Fibroblast of skin of scalp (primary cell): ENCODE measurements around the gene TBL1Y.
"Not testable (repeated sequence)": the region's sequence is repeated elsewhere in the genome, so short reads cannot be mapped to it uniquely, and the experiment has no call there.

Experiments
- DNase-seq: peaks from one replicate; pipeline ENCODE4 v3.0.0-alpha.2; 2013

TBL1Y gene

DNA sequence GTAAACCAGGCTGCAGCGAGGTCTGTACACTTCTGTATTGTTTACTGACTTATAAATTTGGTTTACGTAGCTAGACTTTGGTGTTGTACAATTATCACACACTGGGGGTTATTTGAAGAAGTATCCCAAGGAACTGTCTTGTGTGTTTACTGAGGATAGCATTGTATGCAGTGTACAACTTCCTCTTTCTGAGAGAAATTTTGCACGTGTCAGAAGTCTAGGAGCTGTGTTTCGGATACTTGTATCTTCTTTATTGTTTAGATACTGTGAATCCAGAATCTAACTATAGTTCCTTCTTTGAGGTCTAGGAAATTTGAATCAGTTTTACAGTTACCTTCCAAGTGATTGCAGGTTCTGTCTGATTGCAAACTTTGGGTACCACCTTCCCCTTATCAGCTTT is 64.5 kb downstream of the TBL1Y start:
- DNase-seq, result no peak

DNA sequence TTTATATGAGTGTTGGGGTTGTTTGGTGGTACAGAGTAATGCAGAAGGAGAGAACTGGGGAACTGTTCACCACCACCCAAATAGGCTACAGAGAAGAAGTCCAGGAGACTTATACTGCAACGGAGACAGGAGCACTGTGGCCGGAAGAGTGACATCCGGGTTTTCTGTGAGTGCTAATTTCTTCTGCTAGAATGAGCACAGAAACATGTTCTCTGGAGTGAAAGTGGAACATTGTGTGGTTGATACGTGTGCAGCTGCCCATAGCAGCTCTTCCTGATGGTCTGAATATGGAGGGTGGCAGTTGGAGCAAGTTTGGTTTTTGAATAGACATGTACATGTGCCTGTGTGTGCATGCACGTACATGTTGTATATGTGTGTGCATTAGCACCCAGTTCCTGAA is 67.3 kb downstream of the TBL1Y start:
- no peak for DNase-seq

DNA sequence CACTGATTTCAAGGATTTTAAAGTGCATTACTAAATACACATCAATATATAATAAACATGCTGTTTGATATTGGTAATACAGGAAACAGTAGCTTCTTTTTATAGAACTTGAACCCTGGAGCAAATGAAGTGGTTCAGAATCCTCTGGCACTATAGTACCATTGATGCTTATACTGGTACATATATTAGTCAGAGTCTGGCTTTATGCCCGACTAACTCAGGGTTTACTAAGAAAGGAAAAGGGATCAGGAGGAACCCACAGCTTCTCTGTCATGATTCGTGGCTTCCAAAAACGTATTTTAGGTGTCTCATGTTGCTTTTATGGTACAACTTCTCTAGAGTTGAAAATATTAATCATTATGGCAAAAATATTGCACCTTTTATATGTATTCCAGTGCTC is 72.7 kb downstream of the TBL1Y start:
- DNase-seq, result no peak

DNA sequence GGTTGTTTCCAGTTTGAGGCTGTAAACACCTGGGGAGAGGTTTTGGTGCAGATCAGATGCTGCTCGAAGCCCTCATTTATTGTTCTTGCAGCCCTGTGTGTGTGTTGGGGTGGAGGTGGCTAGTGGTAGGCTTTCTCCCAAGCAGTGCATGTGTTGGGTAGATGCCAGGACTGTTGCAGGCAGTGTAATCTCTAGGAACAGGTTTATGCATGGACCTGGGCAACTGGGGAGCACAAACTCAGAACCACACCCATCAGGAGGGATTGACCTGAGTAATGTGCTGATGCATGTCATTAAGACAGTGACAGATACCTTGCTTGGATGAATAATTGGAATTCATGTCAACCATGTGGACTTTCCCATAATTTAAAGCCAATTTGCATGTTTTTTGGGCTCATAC is 77.3 kb downstream of the TBL1Y start:
- no peak for DNase-seq

DNA sequence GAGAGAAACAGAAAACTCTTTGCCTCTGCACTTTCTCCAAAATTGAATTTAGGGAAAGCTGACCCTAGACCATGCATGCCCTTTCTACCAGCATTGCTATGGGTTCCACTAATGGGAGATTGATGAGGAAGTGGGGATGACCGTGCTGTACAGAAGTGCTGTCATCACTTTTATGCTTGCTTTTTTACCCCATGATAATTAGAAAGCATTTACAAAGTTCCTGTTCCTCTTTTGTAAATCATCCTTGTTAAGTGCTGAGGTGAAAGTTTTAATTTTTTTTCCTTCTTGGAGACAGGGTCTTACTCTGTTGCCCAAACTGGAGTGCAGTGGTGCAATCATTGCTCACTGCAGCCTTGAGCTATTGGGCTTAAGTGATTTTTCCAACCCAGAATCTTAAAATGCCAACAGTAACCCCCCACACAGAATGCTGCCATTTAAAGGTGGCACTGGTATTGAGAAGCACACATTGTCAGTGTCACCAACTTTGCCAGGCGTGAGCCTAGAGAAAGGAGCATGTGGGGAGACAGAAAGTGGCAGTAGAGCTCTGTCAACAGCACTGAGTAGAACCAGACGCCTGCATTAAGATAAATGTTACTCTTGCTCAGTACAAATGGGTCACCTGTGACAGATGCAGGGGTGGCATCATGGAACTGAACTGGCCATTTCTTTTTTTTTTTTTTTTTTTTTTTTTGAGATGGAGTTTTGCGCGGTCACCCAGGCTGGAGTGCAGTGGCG is 79.6 kb downstream of the TBL1Y start:
- no peak for DNase-seq

DNA sequence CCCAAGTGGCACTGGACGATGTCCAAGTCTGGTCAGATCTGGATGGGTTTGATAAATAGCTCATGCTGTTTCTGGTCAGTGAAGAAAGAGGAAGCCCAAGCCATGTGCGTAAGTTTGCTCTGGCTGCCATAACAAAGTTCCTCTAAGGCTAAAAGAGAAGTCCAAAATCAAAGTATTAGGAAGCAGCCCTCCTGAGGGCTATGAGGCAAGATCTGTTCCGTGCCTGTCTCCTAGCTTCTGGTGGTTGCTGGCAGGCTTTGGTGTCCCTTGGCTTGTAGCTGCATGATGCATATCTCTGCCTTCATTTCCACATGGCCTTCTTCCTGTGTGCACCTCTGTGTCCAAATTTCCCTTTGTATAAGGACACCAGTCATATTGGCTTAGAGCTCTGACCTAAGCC is 81.5 kb downstream of the TBL1Y start:
- DNase-seq, result no peak

DNA sequence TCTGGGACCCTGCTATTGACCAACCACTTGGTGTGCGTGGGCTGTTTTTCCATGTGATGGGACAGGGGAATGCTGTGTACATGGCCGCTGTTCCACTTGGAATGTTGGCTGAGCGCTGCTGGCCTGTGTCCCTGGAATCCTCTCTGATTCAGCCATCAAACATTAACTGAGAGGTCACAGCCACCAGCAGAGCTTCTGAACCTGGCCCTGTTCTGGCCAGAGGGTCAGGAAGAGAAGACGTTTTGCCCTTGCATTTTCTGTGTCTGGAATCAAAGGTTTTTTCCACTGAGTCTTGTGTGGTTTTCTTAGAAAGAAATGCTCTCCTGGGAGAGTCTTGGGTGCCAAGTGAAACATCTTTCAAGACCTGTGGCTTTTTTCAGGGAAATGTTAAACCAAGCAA is 85.5 kb downstream of the TBL1Y start:
- DNase-seq, result no peak

DNA sequence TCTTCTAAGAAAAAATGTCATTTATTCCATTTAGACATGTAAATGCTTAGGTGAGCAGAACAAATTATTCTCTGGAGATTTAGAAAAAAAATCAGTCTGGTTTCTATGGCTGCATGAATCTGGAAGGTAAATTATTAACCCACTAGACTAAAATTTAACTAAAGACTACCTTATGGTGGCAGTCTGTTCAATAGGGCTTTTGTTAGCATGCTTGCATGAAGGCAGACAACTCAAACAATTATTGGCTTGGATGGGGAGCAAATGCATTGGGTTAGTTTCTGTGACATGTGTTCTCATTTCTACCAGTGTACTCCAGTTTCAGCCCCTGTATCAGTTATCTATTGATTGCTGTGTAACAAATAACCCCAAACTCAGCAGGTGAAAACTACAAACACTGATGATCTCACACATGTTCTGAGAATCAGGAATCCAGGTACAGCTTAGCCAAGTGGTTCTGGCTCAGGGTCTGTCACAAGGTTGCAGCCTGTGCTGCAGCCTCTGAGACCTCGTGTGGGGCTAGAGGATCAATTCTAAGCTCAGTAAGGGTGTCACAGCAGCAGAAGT is 87.1 kb downstream of the TBL1Y start:
- no peak for DNase-seq

DNA sequence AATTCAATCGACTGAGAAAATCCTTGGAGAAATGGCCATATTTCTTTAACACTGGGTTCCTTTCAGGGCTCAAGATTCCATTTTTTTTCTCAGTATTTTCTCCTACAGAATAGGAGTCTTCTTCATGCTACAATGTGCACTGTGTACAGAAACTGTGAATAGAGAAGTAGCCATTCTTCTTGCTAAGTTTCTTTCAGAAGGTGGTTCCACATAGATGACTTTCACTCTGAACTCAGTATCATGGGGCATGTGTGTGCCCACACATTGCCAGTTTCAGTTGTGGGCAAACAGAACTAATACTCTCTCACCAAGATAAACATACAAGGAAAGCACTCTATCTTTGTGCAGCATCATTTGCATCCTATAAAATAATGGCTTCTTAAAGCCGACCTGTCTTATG is 89.4 kb downstream of the TBL1Y start:
- no peak for DNase-seq

DNA sequence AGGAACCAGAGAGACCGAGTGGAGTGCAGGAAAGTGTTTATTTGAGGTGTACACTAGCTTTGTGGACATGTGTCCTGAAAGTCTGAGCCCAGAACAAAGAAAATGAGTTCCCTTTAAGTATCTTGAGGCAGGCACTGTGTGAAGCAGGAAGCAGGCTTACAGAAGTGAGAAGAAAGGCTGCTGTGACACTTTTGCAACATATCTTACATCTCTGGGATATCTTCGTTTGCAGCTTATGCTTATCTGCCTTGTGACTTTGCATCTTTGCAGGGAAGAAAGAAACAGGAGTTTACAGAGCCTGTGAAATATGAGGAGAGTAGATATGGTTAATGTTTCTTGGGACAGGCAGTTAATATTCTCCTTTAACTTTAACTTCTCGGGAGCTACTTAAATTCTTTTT is 92.1 kb downstream of the TBL1Y start:
- no peak for DNase-seq

DNA sequence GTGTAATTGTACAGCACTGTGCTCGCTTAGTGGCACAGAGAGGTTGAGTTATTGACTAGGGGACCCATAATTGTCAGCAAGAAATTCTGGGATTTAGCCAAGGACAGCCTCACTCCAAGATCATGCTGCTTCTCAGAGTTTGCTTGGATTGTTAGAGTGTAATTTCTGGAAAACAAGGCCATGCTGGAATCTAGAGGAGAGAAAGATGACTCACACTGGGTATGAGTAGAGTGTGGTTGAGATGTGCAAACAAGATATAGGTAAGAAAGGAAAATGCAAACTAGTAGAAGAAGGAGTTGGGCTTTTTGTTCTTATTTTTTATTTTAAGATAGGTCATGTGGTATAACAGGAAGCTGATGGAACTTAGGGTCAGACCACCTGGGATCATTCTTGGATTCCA is 97.4 kb downstream of the TBL1Y start:
- DNase-seq, result no peak

DNA sequence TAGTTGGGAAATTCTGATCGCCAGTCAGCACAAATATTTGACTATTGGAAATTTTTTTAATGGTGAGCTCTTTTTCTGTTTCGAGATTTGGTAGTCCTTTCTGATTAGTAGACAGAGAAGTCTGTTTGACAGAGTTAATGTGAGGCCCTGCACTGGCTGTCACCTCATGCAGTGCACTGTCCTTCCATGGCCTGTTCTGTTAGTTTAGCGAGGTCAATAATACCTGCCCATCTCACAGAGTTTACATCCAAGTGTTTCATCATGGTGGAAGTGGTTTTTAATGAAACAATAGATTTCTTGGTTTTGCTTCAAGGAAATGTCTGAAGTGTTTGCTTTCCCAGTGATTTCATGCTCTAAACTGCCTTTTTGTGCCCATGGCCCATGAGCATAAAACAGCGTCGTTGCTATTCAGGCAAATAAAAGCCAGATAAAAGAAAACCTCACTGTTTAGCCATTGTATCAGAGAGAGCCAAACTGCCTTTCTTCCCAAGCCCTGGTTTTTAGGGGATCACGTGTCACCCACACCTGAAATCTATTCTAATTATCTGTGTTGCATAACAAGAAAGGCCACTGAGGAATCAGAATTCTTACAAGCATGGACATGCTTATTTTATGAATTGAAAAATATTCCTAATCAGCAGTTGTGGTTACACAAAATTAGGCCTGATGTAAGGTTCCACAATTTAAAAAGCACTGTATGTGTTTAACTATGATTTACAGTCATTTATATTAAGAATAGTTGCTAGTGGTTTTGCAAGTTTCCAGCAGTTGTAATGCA is 98.3 kb downstream of the TBL1Y start:
- DNase-seq, result no peak

DNA sequence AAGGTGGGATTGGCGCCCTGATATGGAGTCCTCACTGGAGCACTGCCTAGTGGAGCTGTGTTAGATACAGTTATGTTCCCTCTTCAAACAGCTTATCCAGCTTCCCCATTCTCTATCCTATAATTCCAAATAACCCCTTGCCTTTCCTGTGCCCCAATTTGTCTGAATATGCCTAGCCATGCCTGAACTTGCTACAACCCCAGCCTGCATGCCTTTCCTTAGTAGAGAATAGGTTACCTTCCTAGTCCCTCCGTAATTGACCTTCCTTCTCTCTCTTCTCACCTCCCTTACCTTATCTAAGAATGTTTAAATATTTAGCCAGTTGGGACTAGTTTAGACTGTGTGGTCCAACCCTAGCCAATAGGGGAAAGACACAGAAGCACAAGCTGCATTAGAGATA is 102.6 kb downstream of the TBL1Y start:
- no peak for DNase-seq

DNA sequence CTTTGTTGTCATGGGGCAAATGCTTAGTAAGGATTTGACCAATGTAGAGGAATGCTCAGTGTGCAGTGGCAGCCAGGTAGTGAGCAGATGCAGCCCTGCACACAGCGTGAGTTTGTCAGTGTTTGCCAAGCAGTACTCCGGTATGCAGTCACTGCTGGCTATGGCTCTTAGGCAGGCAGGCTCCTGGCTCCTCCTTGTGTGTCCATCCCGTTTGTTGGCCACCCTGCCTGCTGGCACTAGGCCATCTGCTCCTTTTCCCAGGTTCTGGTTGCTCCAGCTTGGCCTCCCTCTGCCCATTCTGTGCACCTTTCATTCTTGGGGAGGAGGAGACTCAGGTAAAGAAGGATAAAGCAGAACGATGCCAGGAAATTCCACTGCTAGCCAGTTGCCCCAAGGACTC is 106.0 kb downstream of the TBL1Y start:
- no peak for DNase-seq

DNA sequence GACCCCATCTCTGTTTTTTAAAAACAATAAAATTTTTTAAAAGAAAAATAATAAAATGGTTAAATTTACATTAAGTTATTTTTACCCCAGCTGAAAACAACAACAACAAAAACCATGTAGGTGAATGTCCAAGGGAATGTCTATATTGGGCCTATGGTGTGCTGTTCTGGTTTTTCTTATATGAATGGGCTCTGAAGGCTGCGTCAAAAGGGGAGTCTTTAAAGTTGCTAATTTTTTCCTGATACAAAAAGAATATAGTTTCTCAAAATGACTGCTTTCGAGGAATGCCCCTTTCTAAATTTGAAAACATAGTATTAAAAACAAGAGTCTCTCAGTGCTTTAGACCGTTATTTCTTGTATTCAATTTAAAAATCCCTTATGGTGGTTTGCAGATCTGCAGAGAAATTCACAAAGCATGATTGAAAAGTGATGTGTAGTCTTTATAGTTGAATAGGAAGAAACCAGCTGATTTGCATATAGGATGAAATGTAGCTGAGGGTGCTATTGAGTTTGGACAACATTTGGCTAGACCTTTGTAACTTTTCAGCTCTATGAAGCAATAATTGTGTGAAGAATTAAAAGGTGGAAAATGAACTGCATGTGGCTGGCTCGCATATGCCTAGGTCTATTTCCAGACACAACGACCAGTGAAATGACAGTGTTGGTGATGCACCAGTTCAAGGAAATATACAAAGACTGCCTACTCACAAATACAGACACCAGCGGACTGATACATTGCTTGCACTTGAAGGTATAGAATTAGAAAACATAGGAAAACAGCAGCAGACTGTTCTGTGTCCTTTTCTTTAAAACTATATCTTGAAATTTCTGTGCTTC is 107.0 kb downstream of the TBL1Y start:
- no peak for DNase-seq

DNA sequence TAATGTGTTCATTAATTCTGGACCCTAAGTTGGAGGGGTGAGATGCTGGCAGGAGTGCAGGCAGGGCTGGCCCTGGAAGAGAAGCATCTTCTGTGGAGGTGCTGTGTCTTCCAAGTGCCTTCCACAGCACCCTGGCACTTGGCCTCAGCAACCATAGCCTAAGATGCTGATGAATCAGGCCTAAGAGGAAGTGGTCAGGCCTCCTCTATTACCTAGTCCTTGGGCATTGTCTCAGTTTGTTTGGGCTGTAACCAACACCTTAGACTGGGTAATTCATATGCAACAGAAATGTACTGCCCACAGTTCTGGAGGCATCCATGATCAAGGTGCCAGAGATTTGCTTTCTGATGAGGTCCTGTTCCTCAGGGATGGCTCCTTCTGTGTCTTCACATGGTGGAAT is 128.5 kb downstream of the TBL1Y start:
- no peak for DNase-seq

DNA sequence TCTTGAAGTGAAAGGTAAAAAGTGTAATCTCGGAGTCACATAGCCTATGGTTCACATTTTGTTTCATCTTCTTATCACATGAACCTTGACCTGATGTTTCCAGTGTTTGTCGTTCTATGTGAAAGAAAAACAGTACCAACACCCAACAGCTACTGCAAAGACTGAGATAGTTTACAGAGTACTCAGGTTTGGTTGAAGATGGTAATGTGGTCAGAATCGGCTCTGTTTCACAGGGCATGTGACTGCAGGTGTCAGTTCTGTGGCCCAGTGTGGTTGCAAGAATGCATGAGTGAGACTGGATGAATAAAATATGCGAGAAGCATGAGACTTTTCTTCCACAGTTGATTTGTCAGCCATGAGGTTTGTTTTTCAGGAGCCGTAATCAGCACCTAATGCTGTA is 130.2 kb downstream of the TBL1Y start:
- DNase-seq, result no peak

DNA sequence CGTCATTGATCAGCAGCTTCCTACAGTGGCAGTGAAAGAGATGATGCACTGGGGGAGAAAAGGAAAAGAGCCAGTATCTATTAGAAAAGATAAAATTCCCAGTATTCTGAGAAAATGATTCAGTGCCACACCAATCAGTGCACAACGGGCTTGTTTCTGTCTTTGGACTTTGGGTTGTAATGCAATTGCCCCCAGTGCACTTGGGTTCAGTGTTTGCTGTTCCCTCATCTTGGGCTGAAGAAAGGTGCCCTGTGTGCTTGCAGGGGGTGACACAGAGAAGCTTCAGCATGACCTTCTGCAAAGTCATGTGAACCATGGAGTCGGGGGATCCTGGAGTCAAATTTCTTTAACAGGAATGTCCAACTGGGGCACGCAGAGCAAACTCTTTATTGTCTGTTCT is 131.5 kb downstream of the TBL1Y start:
- no peak for DNase-seq

DNA sequence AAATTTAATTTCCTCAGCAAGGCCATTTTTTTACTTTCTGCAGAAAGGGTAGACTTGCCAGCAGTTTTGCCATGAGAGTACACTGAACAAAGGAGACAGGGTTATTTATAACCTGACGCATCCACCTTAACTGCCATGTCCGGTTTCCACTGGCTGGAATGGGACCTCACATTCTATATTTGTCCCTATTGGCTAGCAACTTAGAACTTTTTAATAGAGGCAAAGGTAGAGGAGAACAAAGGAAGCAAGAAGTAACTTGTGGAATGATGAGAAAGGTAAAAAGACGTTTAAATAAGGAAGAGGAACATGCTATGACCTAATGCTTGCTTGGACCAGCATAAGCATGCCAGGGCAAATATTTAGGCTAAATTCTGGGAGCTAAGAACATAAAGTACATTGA is 142.0 kb downstream of the TBL1Y start:
- not testable (repeated sequence) for DNase-seq

DNA sequence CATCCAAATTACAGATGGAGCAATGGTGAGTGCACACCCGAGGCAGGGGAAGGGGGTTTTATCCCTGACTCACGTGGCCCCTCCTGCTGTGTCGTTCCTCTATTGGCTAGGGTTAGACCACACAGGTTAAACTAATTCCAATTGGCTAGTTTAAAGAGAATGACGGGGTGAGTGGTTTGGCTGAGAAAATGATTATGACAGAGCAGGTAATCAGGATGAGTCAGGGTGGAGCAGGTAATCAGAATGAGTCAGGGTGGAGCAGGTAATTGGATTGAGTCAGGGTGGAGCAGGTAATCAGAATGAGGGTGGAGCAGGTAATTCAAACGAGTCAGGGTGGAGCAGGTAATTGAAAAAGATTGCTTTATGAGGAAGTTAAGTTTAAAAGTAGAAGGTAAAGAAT is 146.4 kb downstream of the TBL1Y start:
- no peak for DNase-seq

DNA sequence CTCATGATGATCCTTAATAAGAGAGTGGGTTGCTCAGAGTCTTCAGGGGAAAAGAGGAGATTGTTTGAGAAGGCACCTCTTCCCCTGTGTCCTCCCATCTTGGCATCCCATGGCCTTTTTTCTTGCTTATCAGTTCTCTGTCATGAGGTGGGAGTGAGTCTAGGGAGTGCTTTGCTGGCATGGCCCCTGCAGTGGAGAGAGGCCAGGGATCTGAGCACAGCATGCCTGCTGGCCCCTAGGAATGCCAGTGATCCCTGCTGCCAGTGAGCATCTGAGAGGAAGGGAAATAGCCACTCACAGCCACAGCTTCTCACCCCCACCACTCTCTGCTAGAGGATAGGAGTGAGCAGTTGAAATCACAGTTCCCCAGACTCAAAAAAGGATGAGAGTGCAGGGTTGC is 168.2 kb downstream of the TBL1Y start:
- no peak for DNase-seq

DNA sequence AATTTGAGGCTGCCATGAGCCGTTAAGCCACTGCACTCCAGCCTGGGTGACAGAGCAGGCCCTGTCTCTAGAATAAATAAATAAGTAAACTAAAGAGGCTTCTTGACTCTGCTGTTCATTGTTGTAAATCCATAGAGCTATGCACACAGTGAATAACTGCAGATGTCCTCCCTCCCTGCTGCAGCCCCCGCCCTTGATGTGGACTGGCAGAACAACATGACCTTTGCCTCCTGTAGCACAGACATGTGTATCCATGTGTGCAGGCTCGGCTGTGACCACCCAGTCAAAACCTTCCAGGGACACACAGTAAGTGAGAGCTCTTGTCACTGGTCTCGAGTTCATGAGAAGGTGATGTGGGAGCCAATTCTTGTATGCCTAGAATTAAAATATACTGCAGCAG is 170.1 kb downstream of the TBL1Y start:
- DNase-seq, result not testable (repeated sequence)

DNA sequence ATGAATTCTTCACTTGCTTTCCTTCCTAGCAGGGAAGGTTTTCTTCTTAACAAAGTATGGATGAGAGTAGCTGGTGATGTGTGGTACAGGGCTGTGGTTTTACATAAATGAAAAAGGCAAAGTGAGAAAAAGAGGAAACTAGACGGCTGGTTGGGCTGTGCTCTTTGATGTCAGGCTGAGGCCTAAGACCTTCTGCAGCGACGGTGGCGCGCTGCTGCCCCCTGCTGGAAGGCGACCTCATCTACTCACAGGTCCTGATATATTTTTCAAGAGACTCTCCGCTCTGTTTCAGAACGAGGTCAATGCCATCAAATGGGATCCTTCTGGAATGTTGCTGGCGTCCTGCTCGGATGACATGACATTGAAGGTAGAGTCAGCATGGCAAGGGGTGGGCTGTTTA is 175.1 kb downstream of the TBL1Y start:
- peak; percentile 53 for DNase-seq
